Measurements from ENCODE around the gene NHLRC1.

DNA sequence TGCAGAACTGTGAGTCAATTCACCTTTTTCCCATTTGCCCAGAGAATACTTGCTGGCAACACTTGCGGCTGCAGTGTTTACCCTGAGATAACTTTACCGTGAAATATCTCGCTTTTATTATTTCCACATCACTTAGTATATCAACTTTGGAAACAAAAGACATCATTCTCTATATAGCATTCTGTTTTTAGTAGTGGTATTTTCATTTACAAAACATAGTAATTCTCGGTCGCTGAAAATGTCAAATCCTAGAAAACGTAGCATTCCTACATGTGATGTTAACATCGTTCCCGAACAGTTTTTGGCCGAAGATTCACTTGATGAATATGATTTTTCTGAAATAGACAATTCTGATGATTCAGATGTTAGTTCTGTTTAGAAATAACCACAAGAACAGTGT is 52.0 kb downstream of the NHLRC1 start:
- TF ChIP-seq, protein P1, sequence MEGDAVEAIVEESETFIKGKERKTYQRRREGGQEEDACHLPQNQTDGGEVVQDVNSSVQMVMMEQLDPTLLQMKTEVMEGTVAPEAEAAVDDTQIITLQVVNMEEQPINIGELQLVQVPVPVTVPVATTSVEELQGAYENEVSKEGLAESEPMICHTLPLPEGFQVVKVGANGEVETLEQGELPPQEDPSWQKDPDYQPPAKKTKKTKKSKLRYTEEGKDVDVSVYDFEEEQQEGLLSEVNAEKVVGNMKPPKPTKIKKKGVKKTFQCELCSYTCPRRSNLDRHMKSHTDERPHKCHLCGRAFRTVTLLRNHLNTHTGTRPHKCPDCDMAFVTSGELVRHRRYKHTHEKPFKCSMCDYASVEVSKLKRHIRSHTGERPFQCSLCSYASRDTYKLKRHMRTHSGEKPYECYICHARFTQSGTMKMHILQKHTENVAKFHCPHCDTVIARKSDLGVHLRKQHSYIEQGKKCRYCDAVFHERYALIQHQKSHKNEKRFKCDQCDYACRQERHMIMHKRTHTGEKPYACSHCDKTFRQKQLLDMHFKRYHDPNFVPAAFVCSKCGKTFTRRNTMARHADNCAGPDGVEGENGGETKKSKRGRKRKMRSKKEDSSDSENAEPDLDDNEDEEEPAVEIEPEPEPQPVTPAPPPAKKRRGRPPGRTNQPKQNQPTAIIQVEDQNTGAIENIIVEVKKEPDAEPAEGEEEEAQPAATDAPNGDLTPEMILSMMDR (IDR thresholded peaks at IDR 0.05; ENCODE audit: insufficient read depth, low read length, poor library complexity, severe bottlenecking), result no peak
- TF ChIP-seq EZH2phosphoT487 (conservative IDR thresholded peaks at IDR 0.05; ENCODE audit: low read length), result no peak
